ENCODE results near the gene ADCY2. TPM values are rescaled to one million over a fixed set of nuclear protein-coding genes. Genes with fewer than 3 reads are reported as not detected.

The ADCY2 gene
- polyA plus RNA-seq, 1 donor: 4.7 TPM

GRCh38 chr5:7789567-7789966, 393.6 kb downstream of the ADCY2 start:
- Histone ChIP-seq H3K27me3 (ENCODE audit: control insufficient read depth, insufficient read depth, low read length) (no peaks in the 10 kb centered on the region), H3K36me3 (ENCODE audit: control insufficient read depth, insufficient read depth, low read length) (no peaks in the 10 kb centered on the region), H3K4me3 (ENCODE audit: low read length) (no peak overlapping the region), H3K27ac (ENCODE audit: low read length) (no peak overlapping the region), H3K9me3 (ENCODE audit: control insufficient read depth, low read depth, low read length) (no peaks in the 10 kb centered on the region), H3K4me1 (ENCODE audit: control insufficient read depth, insufficient read depth, low read length) (no peaks in the 10 kb centered on the region)
- DNase-seq: no peak
- no CpG with 5 or more reads among the region's 7 CpGs for WGBS (ENCODE audit: insufficient coverage, low lambda C conversion rate)

GRCh38 chr5:7793895-7794294, 398.0 kb downstream of the ADCY2 start:
- WGBS (ENCODE audit: insufficient coverage, low lambda C conversion rate): no CpG with 5 or more reads among the region's 5 CpGs
- H3K27me3 ChIP-seq (ENCODE audit: control insufficient read depth, insufficient read depth, low read length): no peaks in the 10 kb centered on the region
- no peaks in the 10 kb centered on the region for H3K9me3 ChIP-seq (ENCODE audit: control insufficient read depth, low read depth, low read length)
- no peak for DNase-seq
- H3K4me1 ChIP-seq (ENCODE audit: control insufficient read depth, insufficient read depth, low read length): no peaks in the 10 kb centered on the region
- H3K27ac ChIP-seq (ENCODE audit: low read length): no peak overlapping the region
- H3K4me3 ChIP-seq (ENCODE audit: low read length): no peak overlapping the region
- no peaks in the 10 kb centered on the region for H3K36me3 ChIP-seq (ENCODE audit: control insufficient read depth, insufficient read depth, low read length)

- WGBS (ENCODE audit: insufficient coverage, low lambda C conversion rate): no CpG with 5 or more reads among the region's 5 CpGs
- no peaks in the 10 kb centered on the region for H3K9me3 ChIP-seq (ENCODE audit: control insufficient read depth, low read depth, low read length)
- no peaks in the 10 kb centered on the region for H3K4me1 ChIP-seq (ENCODE audit: control insufficient read depth, insufficient read depth, low read length)
- no peaks in the 10 kb centered on the region for H3K27me3 ChIP-seq (ENCODE audit: control insufficient read depth, insufficient read depth, low read length)
- DNase-seq: no peak
- no peaks in the 10 kb centered on the region for H3K36me3 ChIP-seq (ENCODE audit: control insufficient read depth, insufficient read depth, low read length)
- H3K4me3 ChIP-seq (ENCODE audit: low read length): no peak overlapping the region
- H3K27ac ChIP-seq (ENCODE audit: low read length): no peak overlapping the region
These were observed 398.4 kb downstream of the ADCY2 start for GRCh38 chr5:7794311-7794710.

DNA sequence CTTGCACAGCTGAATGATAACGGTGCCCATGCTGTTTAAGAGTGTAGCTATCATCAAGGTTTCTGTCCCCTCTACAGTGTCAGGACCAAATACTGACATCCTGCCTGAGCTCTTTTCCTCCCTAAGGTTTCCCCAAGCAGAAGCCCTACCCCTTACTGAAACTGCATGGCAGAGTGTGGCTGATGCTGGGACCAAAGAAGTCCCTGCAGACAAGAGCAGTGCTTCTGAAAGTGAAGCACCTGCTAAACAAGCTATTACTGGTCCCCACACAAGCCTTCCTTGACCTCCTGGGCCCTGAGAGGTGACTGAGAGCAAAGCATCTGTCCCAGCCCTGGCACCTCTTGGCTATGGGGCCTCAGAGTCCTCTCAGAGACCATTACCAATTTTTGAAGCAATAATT, 398.9 kb downstream of the ADCY2 start:
- Histone ChIP-seq H3K27ac (ENCODE audit: low read length) (no peak overlapping the region), H3K36me3 (ENCODE audit: control insufficient read depth, insufficient read depth, low read length) (no peaks in the 10 kb centered on the region), H3K9me3 (ENCODE audit: control insufficient read depth, low read depth, low read length) (no peaks in the 10 kb centered on the region), H3K4me3 (ENCODE audit: low read length) (no peak overlapping the region), H3K27me3 (ENCODE audit: control insufficient read depth, insufficient read depth, low read length) (no peaks in the 10 kb centered on the region), H3K4me1 (ENCODE audit: control insufficient read depth, insufficient read depth, low read length) (no peaks in the 10 kb centered on the region)
- WGBS (ENCODE audit: insufficient coverage, low lambda C conversion rate): no CpG with 5 or more reads among the region's 1 CpG
- DNase-seq: no peak

DNA sequence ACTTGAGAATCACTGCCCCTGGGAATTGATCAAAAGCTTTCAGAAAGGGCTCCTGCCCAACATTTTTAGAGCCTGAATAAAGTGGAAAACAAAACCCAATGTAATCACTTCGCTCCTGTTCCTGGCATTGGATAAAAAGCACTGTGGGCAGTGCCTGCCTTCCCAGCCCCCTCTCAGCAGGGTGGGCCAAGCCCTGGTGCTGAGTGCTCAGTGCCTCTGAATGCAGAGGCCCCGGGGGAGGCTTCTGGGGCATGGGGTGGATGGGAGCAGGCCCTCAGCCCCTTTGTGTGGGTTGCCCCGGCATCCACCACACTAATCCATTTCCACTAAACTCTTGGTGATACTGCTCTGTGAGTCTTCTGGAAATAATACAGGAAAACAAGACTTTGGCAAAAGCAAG, 399.4 kb downstream of the ADCY2 start:
- no peaks in the 10 kb centered on the region for H3K27me3 ChIP-seq (ENCODE audit: control insufficient read depth, insufficient read depth, low read length)
- no peaks in the 10 kb centered on the region for H3K36me3 ChIP-seq (ENCODE audit: control insufficient read depth, insufficient read depth, low read length)
- no CpG with 5 or more reads among the region's 3 CpGs for WGBS (ENCODE audit: insufficient coverage, low lambda C conversion rate)
- no peak overlapping the region for H3K27ac ChIP-seq (ENCODE audit: low read length)
- no peaks in the 10 kb centered on the region for H3K4me1 ChIP-seq (ENCODE audit: control insufficient read depth, insufficient read depth, low read length)
- no peak for DNase-seq
- no peaks in the 10 kb centered on the region for H3K9me3 ChIP-seq (ENCODE audit: control insufficient read depth, low read depth, low read length)
- H3K4me3 ChIP-seq (ENCODE audit: low read length): no peak overlapping the region

DNA sequence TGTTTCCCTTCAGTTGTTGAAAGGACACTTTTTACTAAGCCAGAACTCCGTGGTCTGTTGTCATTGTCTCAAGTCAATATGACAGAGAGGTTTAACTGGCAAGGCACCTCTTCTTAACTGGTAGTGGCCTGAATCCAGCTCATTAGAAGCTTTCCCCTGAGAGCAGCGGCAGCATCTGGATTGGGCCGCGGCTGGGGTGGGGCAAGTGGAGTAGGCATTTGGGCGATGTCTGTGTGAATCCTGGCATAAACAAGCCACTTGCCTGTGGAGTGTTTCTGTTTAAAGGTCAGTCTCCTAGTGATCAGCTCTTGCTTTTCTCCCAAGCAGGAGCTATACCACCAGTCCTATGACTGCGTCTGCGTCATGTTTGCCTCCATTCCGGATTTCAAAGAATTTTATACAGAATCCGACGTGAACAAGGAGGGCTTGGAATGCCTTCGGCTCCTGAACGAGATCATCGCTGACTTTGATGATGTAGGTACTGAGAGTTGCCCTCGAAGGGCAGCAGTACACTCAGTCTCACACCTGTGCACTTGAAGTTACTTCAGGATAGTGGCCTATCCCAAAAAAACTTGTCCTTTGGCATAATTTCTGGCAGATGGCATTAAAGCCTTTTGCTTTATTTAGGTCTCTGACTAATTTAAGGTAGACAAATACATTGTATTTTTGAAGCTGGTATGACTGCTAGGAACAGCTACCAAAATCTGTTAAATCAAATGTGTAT, 406.1 kb downstream of the ADCY2 start:
- Histone ChIP-seq H3K4me3 (ENCODE audit: low read length) (no peak overlapping the region), H3K9me3 (ENCODE audit: control insufficient read depth, low read depth, low read length) (no peaks in the 10 kb centered on the region), H3K36me3 (ENCODE audit: control insufficient read depth, insufficient read depth, low read length) (no peaks in the 10 kb centered on the region), H3K27me3 (ENCODE audit: control insufficient read depth, insufficient read depth, low read length) (no peaks in the 10 kb centered on the region), H3K27ac (ENCODE audit: low read length) (no peak overlapping the region), H3K4me1 (ENCODE audit: control insufficient read depth, insufficient read depth, low read length) (no peaks in the 10 kb centered on the region)
- DNase-seq: no peak
- no CpG with 5 or more reads among the region's 14 CpGs for WGBS (ENCODE audit: insufficient coverage, low lambda C conversion rate)

GRCh38 chr5:7802855-7803254, 406.9 kb downstream of the ADCY2 start:
- Histone ChIP-seq H3K27ac (ENCODE audit: low read length) (no peak overlapping the region), H3K36me3 (ENCODE audit: control insufficient read depth, insufficient read depth, low read length) (no peaks in the 10 kb centered on the region), H3K27me3 (ENCODE audit: control insufficient read depth, insufficient read depth, low read length) (no peaks in the 10 kb centered on the region), H3K9me3 (ENCODE audit: control insufficient read depth, low read depth, low read length) (no peaks in the 10 kb centered on the region), H3K4me3 (ENCODE audit: low read length) (no peak overlapping the region), H3K4me1 (ENCODE audit: control insufficient read depth, insufficient read depth, low read length) (no peaks in the 10 kb centered on the region)
- no CpG with 5 or more reads among the region's 6 CpGs for WGBS (ENCODE audit: insufficient coverage, low lambda C conversion rate)
- no peak for DNase-seq

GRCh38 chr5:7803937-7804336, 408.0 kb downstream of the ADCY2 start:
- no peaks in the 10 kb centered on the region for H3K9me3 ChIP-seq (ENCODE audit: control insufficient read depth, low read depth, low read length)
- no peaks in the 10 kb centered on the region for H3K4me1 ChIP-seq (ENCODE audit: control insufficient read depth, insufficient read depth, low read length)
- WGBS (ENCODE audit: insufficient coverage, low lambda C conversion rate): 63% methylated on average over 1 of the region's 2 CpGs
- no peak overlapping the region for H3K4me3 ChIP-seq (ENCODE audit: low read length)
- no peak for DNase-seq
- H3K27ac ChIP-seq (ENCODE audit: low read length): no peak overlapping the region
- no peaks in the 10 kb centered on the region for H3K27me3 ChIP-seq (ENCODE audit: control insufficient read depth, insufficient read depth, low read length)
- H3K36me3 ChIP-seq (ENCODE audit: control insufficient read depth, insufficient read depth, low read length): no peaks in the 10 kb centered on the region

DNA sequence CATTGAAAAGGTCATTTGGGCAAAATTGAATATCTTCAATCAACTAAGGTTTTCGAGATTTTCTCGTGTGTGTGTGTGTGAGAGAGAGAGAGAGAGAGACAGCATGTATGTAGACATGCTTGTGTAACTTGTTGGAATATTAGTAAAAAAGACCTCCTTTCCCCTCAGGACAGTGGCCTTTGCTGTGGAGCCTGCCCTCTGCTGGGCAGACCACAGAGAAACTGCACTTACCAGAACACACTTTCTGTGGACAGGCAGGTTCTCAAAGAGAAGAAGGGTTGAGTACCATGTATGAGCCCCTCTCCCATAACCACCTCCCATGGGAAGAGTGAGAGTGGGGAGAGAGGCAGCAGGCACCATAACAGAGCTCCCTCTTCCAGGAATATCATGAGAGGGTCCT, 409.4 kb downstream of the ADCY2 start:
- 100% methylated on average over 2 of the region's 2 CpGs for WGBS (ENCODE audit: insufficient coverage, low lambda C conversion rate)
- no peak overlapping the region for H3K27ac ChIP-seq (ENCODE audit: low read length)
- H3K27me3 ChIP-seq (ENCODE audit: control insufficient read depth, insufficient read depth, low read length): no peaks in the 10 kb centered on the region

DNA sequence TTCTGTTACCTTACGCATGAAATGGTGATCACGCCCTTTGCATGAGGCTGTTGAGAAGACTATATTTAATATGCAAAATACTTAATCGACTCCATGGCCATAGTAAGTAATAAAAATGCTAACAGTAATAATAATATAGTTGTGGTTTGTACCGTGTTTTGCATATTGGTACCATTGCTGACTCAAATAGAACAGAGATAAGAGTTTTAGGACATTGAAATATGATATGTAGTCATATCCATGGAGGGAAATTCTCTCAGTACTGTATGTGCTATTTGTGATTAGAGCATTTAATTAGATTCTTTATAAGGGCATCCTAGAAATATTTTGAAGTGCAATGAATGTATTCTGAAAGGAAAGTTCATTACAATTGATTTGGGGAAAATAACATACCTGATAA, 413.1 kb downstream of the ADCY2 start:
- no peaks in the 10 kb centered on the region for H3K27me3 ChIP-seq (ENCODE audit: control insufficient read depth, insufficient read depth, low read length)
- DNase-seq: no peak
- no peaks in the 10 kb centered on the region for H3K4me1 ChIP-seq (ENCODE audit: control insufficient read depth, insufficient read depth, low read length)
- 93% methylated on average over 3 of the region's 4 CpGs for WGBS (ENCODE audit: insufficient coverage, low lambda C conversion rate)
- no peak overlapping the region for H3K27ac ChIP-seq (ENCODE audit: low read length)
- H3K36me3 ChIP-seq (ENCODE audit: control insufficient read depth, insufficient read depth, low read length): no peaks in the 10 kb centered on the region
- H3K9me3 ChIP-seq (ENCODE audit: control insufficient read depth, low read depth, low read length): no peaks in the 10 kb centered on the region
- no peak overlapping the region for H3K4me3 ChIP-seq (ENCODE audit: low read length)

More for the DNA sequence above, 409.4 kb downstream of the ADCY2 start:
- no peaks in the 10 kb centered on the region for H3K9me3 ChIP-seq (ENCODE audit: control insufficient read depth, low read depth, low read length)
- no peak for DNase-seq
- H3K4me1 ChIP-seq (ENCODE audit: control insufficient read depth, insufficient read depth, low read length): no peaks in the 10 kb centered on the region
- no peak overlapping the region for H3K4me3 ChIP-seq (ENCODE audit: low read length)
- no peaks in the 10 kb centered on the region for H3K36me3 ChIP-seq (ENCODE audit: control insufficient read depth, insufficient read depth, low read length)

- Histone ChIP-seq H3K27me3 (ENCODE audit: control insufficient read depth, insufficient read depth, low read length) (no peaks in the 10 kb centered on the region), H3K4me1 (ENCODE audit: control insufficient read depth, insufficient read depth, low read length) (no peaks in the 10 kb centered on the region), H3K36me3 (ENCODE audit: control insufficient read depth, insufficient read depth, low read length) (no peaks in the 10 kb centered on the region), H3K4me3 (ENCODE audit: low read length) (no peak overlapping the region), H3K9me3 (ENCODE audit: control insufficient read depth, low read depth, low read length) (no peaks in the 10 kb centered on the region), H3K27ac (ENCODE audit: low read length) (no peak overlapping the region)
- WGBS (ENCODE audit: insufficient coverage, low lambda C conversion rate): no CpG with 5 or more reads among the region's 5 CpGs
- no peak for DNase-seq
These were observed 415.8 kb downstream of the ADCY2 start for GRCh38 chr5:7811715-7812114.

Measured in large intestine (tissue), 3 donors.